ENCODE results near the gene RNF151.

RNF151 gene

GRCh38 chr16:1991135-1991551 is 24.5 kb downstream of the RNF151 start:
- Histone ChIP-seq H3K4me3 (ENCODE audit: low read depth in 1 of 2, low read length in 1 of 2) (peak overlapping the region; percentile 70 to 71), H3K36me3 (no peaks in the 10 kb centered on the region), H3K27ac (no peak overlapping the region), H3K4me1 (ENCODE audit: control insufficient read depth in 1 of 2, insufficient read depth in 1 of 2, low read depth in 1 of 2, low read length in 1 of 2) (peaks cover 19 to 28% of the 10 kb centered on the region in 2 experiments), H3K9me3 (peaks cover 5% of the 10 kb centered on the region), H3K27me3 (peaks cover 64% of the 10 kb centered on the region)
- TF ChIP-seq CTCF (IDR thresholded peaks at IDR 0.05), result no peak

GRCh38 chr16:1991588-1991947 is 24.9 kb downstream of the RNF151 start:
- no peak for TF ChIP-seq CTCF (IDR thresholded peaks at IDR 0.05)
- H3K36me3 ChIP-seq, result no peaks in the 10 kb centered on the region
- H3K27me3 ChIP-seq, result peaks cover 64% of the 10 kb centered on the region
- peaks cover 19 to 28% of the 10 kb centered on the region in 2 experiments for H3K4me1 ChIP-seq (ENCODE audit: control insufficient read depth in 1 of 2, insufficient read depth in 1 of 2, low read depth in 1 of 2, low read length in 1 of 2)
- peaks cover 5% of the 10 kb centered on the region for H3K9me3 ChIP-seq
- peak overlapping the region; percentile 69 for H3K27ac ChIP-seq
- peak overlapping the region; percentile 70 to 71 for H3K4me3 ChIP-seq (ENCODE audit: low read depth in 1 of 2, low read length in 1 of 2)

GRCh38 chr16:1991948-1992703 is 25.5 kb downstream of the RNF151 start:
- Histone ChIP-seq H3K9me3 (peaks cover 5% of the 10 kb centered on the region), H3K36me3 (peaks cover 5% of the 10 kb centered on the region), H3K27ac (peak overlapping the region; percentile 69), H3K4me1 (ENCODE audit: control insufficient read depth in 1 of 2, insufficient read depth in 1 of 2, low read depth in 1 of 2, low read length in 1 of 2) (peaks cover 19 to 28% of the 10 kb centered on the region in 2 experiments), H3K27me3 (peaks cover 64% of the 10 kb centered on the region), H3K4me3 (ENCODE audit: low read depth in 1 of 2, low read length in 1 of 2) (peak overlapping the region; percentile 70 to 71)
- TF ChIP-seq CTCF (IDR thresholded peaks at IDR 0.05), result peak; percentile 36

GRCh38 chr16:1992704-1993317 is 26.2 kb downstream of the RNF151 start:
- H3K27ac ChIP-seq, result peak overlapping the region; percentile 69

GRCh38 chr16:1993731-1994131 is 27.1 kb downstream of the RNF151 start:
- no peak overlapping the region for H3K4me3 ChIP-seq (ENCODE audit: low read depth in 1 of 2, low read length in 1 of 2)
- no peak overlapping the region for H3K27ac ChIP-seq

More at GRCh38 chr16:1992704-1993317, 26.2 kb downstream of the RNF151 start:
- peaks cover 5% of the 10 kb centered on the region for H3K9me3 ChIP-seq
- peak overlapping the region; percentile 61 to 70 for H3K4me3 ChIP-seq (ENCODE audit: low read depth in 1 of 2, low read length in 1 of 2)
- TF ChIP-seq CTCF (IDR thresholded peaks at IDR 0.05), result no peak
- H3K27me3 ChIP-seq, result peaks cover 61% of the 10 kb centered on the region
- H3K4me1 ChIP-seq (ENCODE audit: control insufficient read depth in 1 of 2, insufficient read depth in 1 of 2, low read depth in 1 of 2, low read length in 1 of 2), result peaks cover 19 to 28% of the 10 kb centered on the region in 2 experiments
- H3K36me3 ChIP-seq, result peaks cover 12% of the 10 kb centered on the region

More at GRCh38 chr16:1993731-1994131, 27.1 kb downstream of the RNF151 start:
- Histone ChIP-seq H3K36me3 (peaks cover 21% of the 10 kb centered on the region), H3K4me1 (ENCODE audit: control insufficient read depth in 1 of 2, insufficient read depth in 1 of 2, low read depth in 1 of 2, low read length in 1 of 2) (peaks cover 19 to 28% of the 10 kb centered on the region in 2 experiments), H3K9me3 (peaks cover 5% of the 10 kb centered on the region), H3K27me3 (peaks cover 52% of the 10 kb centered on the region)
- no peak for TF ChIP-seq CTCF (IDR thresholded peaks at IDR 0.05)

All from neutrophil (primary cell).